Adrenal gland (tissue), 12 donors: ENCODE data around the gene RUNX1. TPM values are rescaled to one million over a fixed set of nuclear protein-coding genes. Genes with fewer than 3 reads are reported as not detected.

ENCODE experiments used
- DNase-seq, 7 donors: peaks; one replicate each; pipeline ENCODE4 v3.0.0-alpha.2; 2019 to 2020
- H3K27ac ChIP-seq, 5 donors: fragments of 200-600 bp; sonication (generic) in 4 of 5; 1 replicate in 3 of 5; 2 replicates in 2 of 5; pipeline versions ENCODE4 v1.5.1 to v1.8.0; 2016 to 2020; ENCODE audit warnings: mild to moderate bottlenecking in 1 of 5
- H3K27me3 ChIP-seq: fragments of 200-600 bp; 2 replicates; pipeline ENCODE4 v1.8.0; 2021
- H3K36me3 ChIP-seq, 2 donors: fragments of 200-600 bp; replicated peaks in 1 of 2; 1 replicate in 1 of 2; 2 replicates in 1 of 2; pipeline versions ENCODE4 v1.5.1 to v1.8.0; 2018 to 2022
- H3K4me1 ChIP-seq, 2 donors: fragments of 200-600 bp; replicated peaks in 1 of 2; 1 replicate in 1 of 2; 2 replicates in 1 of 2; pipeline versions ENCODE4 v1.5.1 to v1.8.0; 2018 to 2021
- H3K4me3 ChIP-seq, 4 donors: fragments of 200-600 bp; sonication (generic) in 3 of 4; one replicate each; pipeline ENCODE4 v1.5.1; 2016 to 2018
- H3K9me3 ChIP-seq, 3 donors: fragments of 200-600 bp; sonication (generic) in 1 of 3; replicated peaks in 1 of 3; 1 replicate in 2 of 3; 2 replicates in 1 of 3; pipeline versions ENCODE4 v1.5.1 to v1.8.0; 2016 to 2021
- CTCF ChIP-seq, 6 experiments: fragments of 450-650 bp in 4 of 6; fragments of 200-600 bp in 2 of 6; sonication (generic) in 1 of 6; IDR thresholded peaks; 1 replicate in 5 of 6; 2 replicates in 1 of 6; pipeline versions ENCODE4 v1.5.1 to v1.8.0; 2016 to 2021; ENCODE audit warnings: antibody characterized with exemption in 6 of 6, mild to moderate bottlenecking in 2 of 6, moderate library complexity in 1 of 6
- POLR2A ChIP-seq, 2 donors: fragments of 450-650 bp; IDR thresholded peaks; one replicate each; pipeline ENCODE4 v1.6.1; 2017; ENCODE audit warnings: antibody characterized with exemption in 2 of 2, mild to moderate bottlenecking in 2 of 2, moderate library complexity in 1 of 2
- whole genome bisulfite sequencing, 4 donors: extraction: QIAGEN DNeasy Blood & Tissue Kit in 2 of 4; methylation state at CpG; one replicate each; pipeline versions ENCODE4 v1.1.5 to v1.1.7; 2013 to 2017; 5-methylcytosine and 5-hydroxymethylcytosine counted together
- intact Hi-C, 2 donors: fragments of 100-400 bp; cut with DNase I; formaldehyde crosslinking; loops; one replicate each; pipeline versions ENCODE4 v1.14.1 to v1.15.0; 2022 to 2023
- polyA plus RNA-seq, 3 donors: library from polyadenylated mRNA; stranded (reverse); fragments of 200-250 nt in 2 of 3; fragments of 350-450 nt in 1 of 3; fragmentation: Illumina TruSeq in 1 of 3; extraction: RNeasy Lipid Tissue Mini Kit (QIAGEN cat#74804) in 1 of 3; gene quantifications; one replicate each; pipeline ENCODE4 v1.2.3, GENCODE V29; 2013 to 2014
- total RNA-seq, 9 donors: library from RNA; depleted of rRNA in 4 of 9; stranded (reverse); fragments of >200 nt in 4 of 9; fragments of 120-200 nt in 1 of 9; fragmentation: NEBNext Ultra II Directional in 1 of 9; extraction: Animal tissue kit (Norgen Biotek cat#: 25700) in 1 of 9; gene quantifications; one replicate each; pipeline versions ENCODE4 v1.1.0 to v1.2.4, GENCODE V29; 2013 to 2023
- donor health status: healthy with polysubstance abuse.
- donor health status: Bipolar disorder and iron deficiency.
- donor health status: DM: yes; HTN: yes; CAD: no.
- donor health status: DM: no; HTN: no; CAD: no.
- donor health status: DM: no; HTN: no; CAD: no.
- donor health status: DM: yes; HTN: yes; CAD: no.

RUNX1 gene
- total and polyA plus RNA-seq, 12 donors = 0.83 to 27.2 (median 8.2) TPM

GRCh38 chr21:34815831-34816705, 233.0 kb downstream of the RUNX1 start:
- Histone ChIP-seq H3K36me3 (no peaks in the 10 kb centered on the region), H3K27me3 (no peaks in the 10 kb centered on the region), H3K4me3 (no peak overlapping the region), H3K27ac (no peak overlapping the region), H3K4me1 (peaks cover 0 to 6% of the 10 kb centered on the region in 2 donors), H3K9me3 (no peaks in the 10 kb centered on the region)
- WGBS, 4 donors = 87 to 94% (median 92%) methylated on average over 9 of the region's 9 CpGs
- DNase-seq = no peak
- no peak for TF ChIP-seq CTCF (IDR thresholded peaks at IDR 0.05)
- no peak for TF ChIP-seq POLR2A (IDR thresholded peaks at IDR 0.05)
- intact Hi-C loops = no loop called here

GRCh38 chr21:34814529-34814951, 234.6 kb downstream of the RUNX1 start:
- WGBS, 4 donors = 59 to 87% (median 80%) methylated on average over 6 of the region's 6 CpGs
- Histone ChIP-seq H3K9me3 (no peaks in the 10 kb centered on the region), H3K27ac (no peak overlapping the region), H3K36me3 (no peaks in the 10 kb centered on the region), H3K4me3 (no peak overlapping the region), H3K4me1 (peaks cover 0 to 6% of the 10 kb centered on the region in 2 donors), H3K27me3 (no peaks in the 10 kb centered on the region)
- DNase-seq = peak in 1 of 7 donors; percentile 56
- TF ChIP-seq CTCF (IDR thresholded peaks at IDR 0.05) = no peak
- TF ChIP-seq POLR2A (IDR thresholded peaks at IDR 0.05) = no peak
- intact Hi-C loops = no loop called here

GRCh38 chr21:34813266-34813894, 235.7 kb downstream of the RUNX1 start:
- H3K4me1 ChIP-seq = peaks cover 0 to 13% of the 10 kb centered on the region in 2 donors
- intact Hi-C loops = no loop called here
- H3K9me3 ChIP-seq = no peaks in the 10 kb centered on the region
- no peaks in the 10 kb centered on the region for H3K27me3 ChIP-seq
- TF ChIP-seq CTCF (IDR thresholded peaks at IDR 0.05) (no peak), POLR2A (IDR thresholded peaks at IDR 0.05) (no peak)
- no peak overlapping the region for H3K4me3 ChIP-seq
- no peaks in the 10 kb centered on the region for H3K36me3 ChIP-seq
- DNase-seq = no peak
- 81 to 95% (median 91%) methylated on average over 9 to 10 of the region's 10 CpGs for WGBS, 4 donors
- no peak overlapping the region for H3K27ac ChIP-seq

- intact Hi-C loops = no loop called here
- TF ChIP-seq POLR2A (IDR thresholded peaks at IDR 0.05) (no peak), CTCF (IDR thresholded peaks at IDR 0.05) (no peak)
- Histone ChIP-seq H3K27me3 (no peaks in the 10 kb centered on the region), H3K36me3 (no peaks in the 10 kb centered on the region), H3K27ac (no peak overlapping the region), H3K4me1 (peaks cover 2 to 18% of the 10 kb centered on the region in 2 donors), H3K4me3 (no peak overlapping the region), H3K9me3 (no peaks in the 10 kb centered on the region)
- 72 to 83% (median 78%) methylated on average over 7 of the region's 7 CpGs for WGBS, 4 donors
- no peak for DNase-seq
Measured at GRCh38 chr21:34812504-34813265, 236.4 kb downstream of the RUNX1 start.
